Uterus (tissue), 2 donors: ENCODE measurements around the gene RAB27A.

Experiments
- POLR2A ChIP-seq, 2 donors: fragments of 450-650 bp; IDR thresholded peaks; one replicate each; pipeline ENCODE4 v1.6.1; 2016; ENCODE audit warnings: antibody characterized with exemption in 2 of 2, mild to moderate bottlenecking in 1 of 2, moderate library complexity in 1 of 2
- TF ChIP-seq, protein P1 (sequence below), 4 experiments: fragments of 200-600 bp in 2 of 4; fragments of 450-650 bp in 2 of 4; sonication (generic) in 2 of 4; IDR thresholded peaks; one replicate each; pipeline ENCODE4 v1.5.1; 2016 to 2019; ENCODE audit warnings: antibody characterized with exemption in 4 of 4, mild to moderate bottlenecking in 2 of 4, moderate library complexity in 1 of 4

DNA sequence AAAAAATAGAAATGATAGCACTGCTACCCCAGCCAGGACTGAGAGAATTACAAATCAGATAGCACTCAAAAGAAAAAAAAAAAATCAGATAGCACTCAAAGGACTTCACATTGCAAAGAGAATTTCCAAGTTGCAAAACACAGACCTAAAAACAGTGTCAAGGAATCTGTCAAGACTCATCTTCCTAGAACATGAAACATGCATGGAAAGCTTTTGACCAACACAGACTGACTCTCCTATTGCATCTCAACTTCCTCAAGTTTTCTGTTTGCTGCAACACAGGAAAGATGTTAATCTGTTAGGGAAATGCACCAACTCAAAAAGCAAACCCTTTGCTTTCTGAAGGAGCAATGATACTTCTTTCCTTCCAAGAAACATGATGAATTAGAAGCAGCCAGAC lies 42.3 kb downstream of the RAB27A start:
- TF ChIP-seq, protein P1, sequence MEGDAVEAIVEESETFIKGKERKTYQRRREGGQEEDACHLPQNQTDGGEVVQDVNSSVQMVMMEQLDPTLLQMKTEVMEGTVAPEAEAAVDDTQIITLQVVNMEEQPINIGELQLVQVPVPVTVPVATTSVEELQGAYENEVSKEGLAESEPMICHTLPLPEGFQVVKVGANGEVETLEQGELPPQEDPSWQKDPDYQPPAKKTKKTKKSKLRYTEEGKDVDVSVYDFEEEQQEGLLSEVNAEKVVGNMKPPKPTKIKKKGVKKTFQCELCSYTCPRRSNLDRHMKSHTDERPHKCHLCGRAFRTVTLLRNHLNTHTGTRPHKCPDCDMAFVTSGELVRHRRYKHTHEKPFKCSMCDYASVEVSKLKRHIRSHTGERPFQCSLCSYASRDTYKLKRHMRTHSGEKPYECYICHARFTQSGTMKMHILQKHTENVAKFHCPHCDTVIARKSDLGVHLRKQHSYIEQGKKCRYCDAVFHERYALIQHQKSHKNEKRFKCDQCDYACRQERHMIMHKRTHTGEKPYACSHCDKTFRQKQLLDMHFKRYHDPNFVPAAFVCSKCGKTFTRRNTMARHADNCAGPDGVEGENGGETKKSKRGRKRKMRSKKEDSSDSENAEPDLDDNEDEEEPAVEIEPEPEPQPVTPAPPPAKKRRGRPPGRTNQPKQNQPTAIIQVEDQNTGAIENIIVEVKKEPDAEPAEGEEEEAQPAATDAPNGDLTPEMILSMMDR (IDR thresholded peaks at IDR 0.05), result no peak
- no peak for TF ChIP-seq POLR2A (IDR thresholded peaks at IDR 0.05)
